SU-DHL-6 (cell line): ENCODE results near the gene PDE4D.

Source experiments
- CTCF ChIP-seq: fragments of 200-600 bp; sonication (generic); IDR thresholded peaks from one replicate; pipeline ENCODE4 v1.5.1; 2017; ENCODE audit warnings: antibody characterized with exemption, mild to moderate bottlenecking, low read length, moderate library complexity; ENCODE audit not compliant: insufficient read depth, poor library complexity, severe bottlenecking
- EZH2phosphoT487 ChIP-seq: fragments of 200-600 bp; sonication (generic), shearing (Covaris generic); conservative IDR thresholded peaks from 2 replicates; pipeline ENCODE4 v1.6.1; 2018; ENCODE audit warnings: mild to moderate bottlenecking, antibody characterized with exemption, low read length, moderate library complexity, mixed read lengths

GRCh38 chr5:58972301-58972700, 921.2 kb downstream of the PDE4D start:
- TF ChIP-seq CTCF (no peak), EZH2phosphoT487 (no peak)
